PFSK-1 (cell line): Measurements from ENCODE around the gene FGFBP1.

Source experiments
- POLR2AphosphoS5 ChIP-seq: IDR thresholded peaks from 2 replicates; pipeline ENCODE4 v1.6.1; 2012; ENCODE audit warnings: low read depth, mild to moderate bottlenecking, control low read depth, low read length, moderate library complexity
- SIN3A ChIP-seq: IDR thresholded peaks from 2 replicates; pipeline ENCODE4 v1.6.1; 2012; ENCODE audit warnings: mild to moderate bottlenecking, low read length, moderate library complexity, borderline replicate concordance; ENCODE audit not compliant: insufficient read depth

- TF ChIP-seq SIN3A (no peak), POLR2AphosphoS5 (no peak)
These were observed 2.8 kb downstream of the FGFBP1 start for GRCh38 chr4:15935504-15936402.
